GM12891 (cell line): ENCODE data around the gene MOB3B.

ENCODE experiments used
- POLR2A ChIP-seq: IDR thresholded peaks from 2 replicates; pipeline ENCODE4 v1.6.1; 2011; ENCODE audit warnings: low read depth, low read length, control low read depth
- POLR2AphosphoS5 ChIP-seq: IDR thresholded peaks from 2 replicates; pipeline ENCODE4 v1.6.1; 2011; ENCODE audit warnings: low read depth, low read length, control low read depth

GRCh38 chr9:27333241-27334052, 196.2 kb downstream of the MOB3B start:
- TF ChIP-seq POLR2A = no peak
- TF ChIP-seq POLR2AphosphoS5 = no peak
